ENCODE data around the gene CATSPER1. TPM values are rescaled to one million over a fixed set of nuclear protein-coding genes. Genes with fewer than 3 reads are reported as not detected.
"Not testable (repeated sequence)": the region's sequence is repeated elsewhere in the genome, so short reads cannot be mapped to it uniquely, and the experiment has no call there.

CATSPER1 gene
- total RNA-seq, 1 donor = 1.0 TPM

- no peaks in the 10 kb centered on the region for H3K9me3 ChIP-seq (ENCODE audit: low read depth, low read length)
- H3K27me3 ChIP-seq (ENCODE audit: insufficient read depth, low read length) = peaks cover 2% of the 10 kb centered on the region
- H3K4me1 ChIP-seq (ENCODE audit: insufficient read depth, low read length) = peaks cover 9% of the 10 kb centered on the region
- H3K4me3 ChIP-seq (ENCODE audit: low read length) = no peak overlapping the region
Observed at GRCh38 chr11:66044757-66045156, 18.5 kb upstream of the CATSPER1 start.

- Histone ChIP-seq H3K4me3 (ENCODE audit: low read length) (no peak overlapping the region), H3K9me3 (ENCODE audit: low read depth, low read length) (no peaks in the 10 kb centered on the region), H3K27me3 (ENCODE audit: insufficient read depth, low read length) (no peaks in the 10 kb centered on the region), H3K4me1 (ENCODE audit: insufficient read depth, low read length) (peaks cover 9% of the 10 kb centered on the region)
Observed at GRCh38 chr11:66042996-66043906, 17.0 kb upstream of the CATSPER1 start.

GRCh38 chr11:66042227-66042995 lies 16.1 kb upstream of the CATSPER1 start:
- H3K9me3 ChIP-seq (ENCODE audit: low read depth, low read length) = no peaks in the 10 kb centered on the region

GRCh38 chr11:66039765-66040164 lies 13.5 kb upstream of the CATSPER1 start:
- Histone ChIP-seq H3K9me3 (ENCODE audit: low read depth, low read length) (no peaks in the 10 kb centered on the region), H3K4me1 (ENCODE audit: insufficient read depth, low read length) (no peaks in the 10 kb centered on the region), H3K4me3 (ENCODE audit: low read length) (no peak overlapping the region), H3K27me3 (ENCODE audit: insufficient read depth, low read length) (no peaks in the 10 kb centered on the region)

More at GRCh38 chr11:66042227-66042995, 16.1 kb upstream of the CATSPER1 start:
- no peak overlapping the region for H3K4me3 ChIP-seq (ENCODE audit: low read length)
- no peaks in the 10 kb centered on the region for H3K27me3 ChIP-seq (ENCODE audit: insufficient read depth, low read length)
- peaks cover 9% of the 10 kb centered on the region for H3K4me1 ChIP-seq (ENCODE audit: insufficient read depth, low read length)

GRCh38 chr11:66037327-66037726 lies 11.0 kb upstream of the CATSPER1 start:
- H3K4me3 ChIP-seq (ENCODE audit: low read length) = no peak overlapping the region
- H3K27me3 ChIP-seq (ENCODE audit: insufficient read depth, low read length) = no peaks in the 10 kb centered on the region
- H3K9me3 ChIP-seq (ENCODE audit: low read depth, low read length) = no peaks in the 10 kb centered on the region
- H3K4me1 ChIP-seq (ENCODE audit: insufficient read depth, low read length) = no peaks in the 10 kb centered on the region

- no peak overlapping the region for H3K4me3 ChIP-seq (ENCODE audit: low read length)
- no peaks in the 10 kb centered on the region for H3K4me1 ChIP-seq (ENCODE audit: insufficient read depth, low read length)
- H3K9me3 ChIP-seq (ENCODE audit: low read depth, low read length) = no peaks in the 10 kb centered on the region
Observed at GRCh38 chr11:66036334-66036710, 10.0 kb upstream of the CATSPER1 start.

GRCh38 chr11:66035653-66036333 lies 9.5 kb upstream of the CATSPER1 start:
- no peaks in the 10 kb centered on the region for H3K4me1 ChIP-seq (ENCODE audit: insufficient read depth, low read length)
- H3K27me3 ChIP-seq (ENCODE audit: insufficient read depth, low read length) = no peaks in the 10 kb centered on the region
- no peaks in the 10 kb centered on the region for H3K9me3 ChIP-seq (ENCODE audit: low read depth, low read length)
- no peak overlapping the region for H3K4me3 ChIP-seq (ENCODE audit: low read length)

More at GRCh38 chr11:66036334-66036710, 10.0 kb upstream of the CATSPER1 start:
- no peaks in the 10 kb centered on the region for H3K27me3 ChIP-seq (ENCODE audit: insufficient read depth, low read length)

- no peaks in the 10 kb centered on the region for H3K27me3 ChIP-seq (ENCODE audit: insufficient read depth, low read length)
- H3K4me1 ChIP-seq (ENCODE audit: insufficient read depth, low read length) = no peaks in the 10 kb centered on the region
- no peak overlapping the region for H3K4me3 ChIP-seq (ENCODE audit: low read length)
- H3K9me3 ChIP-seq (ENCODE audit: low read depth, low read length) = no peaks in the 10 kb centered on the region
Observed at GRCh38 chr11:66032957-66033735, 6.9 kb upstream of the CATSPER1 start.

- H3K27me3 ChIP-seq (ENCODE audit: insufficient read depth, low read length); H3K9me3 ChIP-seq (ENCODE audit: low read depth, low read length): not testable (repeated sequence)
Observed at GRCh38 chr11:66023186-66023440, 3.2 kb downstream of the CATSPER1 start.

GRCh38 chr11:66022401-66023185 lies 3.7 kb downstream of the CATSPER1 start:
- H3K27me3 ChIP-seq (ENCODE audit: insufficient read depth, low read length) = peaks cover 5% of the 10 kb centered on the region
- no peak overlapping the region for H3K4me3 ChIP-seq (ENCODE audit: low read length)
- H3K9me3 ChIP-seq (ENCODE audit: low read depth, low read length) = no peaks in the 10 kb centered on the region
- H3K4me1 ChIP-seq (ENCODE audit: insufficient read depth, low read length) = peaks cover 31% of the 10 kb centered on the region

More at GRCh38 chr11:66023186-66023440, 3.2 kb downstream of the CATSPER1 start:
- H3K4me1 ChIP-seq (ENCODE audit: insufficient read depth, low read length) = peaks cover 31% of the 10 kb centered on the region
- not testable (repeated sequence) for H3K4me3 ChIP-seq (ENCODE audit: low read length)

GRCh38 chr11:66020618-66021357 lies 5.5 kb downstream of the CATSPER1 start:
- Histone ChIP-seq H3K9me3 (ENCODE audit: low read depth, low read length) (no peaks in the 10 kb centered on the region), H3K4me3 (ENCODE audit: low read length) (no peak overlapping the region), H3K4me1 (ENCODE audit: insufficient read depth, low read length) (peaks cover 31% of the 10 kb centered on the region), H3K27me3 (ENCODE audit: insufficient read depth, low read length) (peaks cover 5% of the 10 kb centered on the region)

- Histone ChIP-seq H3K4me3 (ENCODE audit: low read length) (no peak overlapping the region), H3K27me3 (ENCODE audit: insufficient read depth, low read length) (peaks cover 5% of the 10 kb centered on the region), H3K4me1 (ENCODE audit: insufficient read depth, low read length) (peaks cover 32% of the 10 kb centered on the region), H3K9me3 (ENCODE audit: low read depth, low read length) (no peaks in the 10 kb centered on the region)
Observed at GRCh38 chr11:66020212-66020611, 6.1 kb downstream of the CATSPER1 start.

- H3K4me1 ChIP-seq (ENCODE audit: insufficient read depth, low read length) = peaks cover 49% of the 10 kb centered on the region
- H3K4me3 ChIP-seq (ENCODE audit: low read length) = no peak overlapping the region
- H3K27me3 ChIP-seq (ENCODE audit: insufficient read depth, low read length) = peaks cover 9% of the 10 kb centered on the region
- H3K9me3 ChIP-seq (ENCODE audit: low read depth, low read length) = no peaks in the 10 kb centered on the region
Observed at GRCh38 chr11:66017321-66017720, 9.0 kb downstream of the CATSPER1 start.
